Measurements from ENCODE around the gene GLI3.

- no peak for TF ChIP-seq CTCF (conservative IDR thresholded peaks at IDR 0.05 in 1 of 2, IDR thresholded peaks at IDR 0.05 in 1 of 2; ENCODE audit: low read depth in 1 of 2, low read length in 2 of 2)
- no peak for TF ChIP-seq EZH2 (IDR thresholded peaks at IDR 0.05; ENCODE audit: low read length, missing control alignments)
Observed at GRCh38 chr7:41971640-41972187, 265.3 kb downstream of the GLI3 start.

Measured in fibroblast of lung (primary cell).